Thyroid gland (tissue), 4 donors: Measurements from ENCODE around the gene OTUB1. TPM values are rescaled to one million over a fixed set of nuclear protein-coding genes. Genes with fewer than 3 reads are reported as not detected.

Source experiments
- DNase-seq, 2 donors: peaks; one replicate each; pipeline ENCODE4 v3.0.0-alpha.2; 2019
- H3K27ac ChIP-seq, 3 donors: fragments of 200-600 bp; sonication (generic); 1 replicate in 2 of 3; 2 replicates in 1 of 3; pipeline ENCODE4 v1.5.1; 2016 to 2019; ENCODE audit warnings: mild to moderate bottlenecking in 1 of 3, moderate library complexity in 1 of 3
- H3K27me3 ChIP-seq: fragments of 200-600 bp; sonication (generic); one replicate; pipeline ENCODE4 v1.5.1; 2019
- H3K36me3 ChIP-seq, 2 donors: fragments of 200-600 bp; sonication (generic); one replicate each; pipeline ENCODE4 v1.5.1; 2016 to 2019
- H3K4me1 ChIP-seq, 2 donors: fragments of 200-600 bp; sonication (generic); one replicate each; pipeline ENCODE4 v1.5.1; 2017 to 2019
- H3K4me3 ChIP-seq, 3 donors: fragments of 200-600 bp; sonication (generic); replicated peaks in 1 of 3; 1 replicate in 2 of 3; 2 replicates in 1 of 3; pipeline ENCODE4 v1.5.1; 2016; ENCODE audit warnings: mild to moderate bottlenecking in 1 of 3
- H3K9me3 ChIP-seq: fragments of 200-600 bp; sonication (generic); one replicate; pipeline ENCODE4 v1.5.1; 2017
- POLR2A ChIP-seq, 2 donors: fragments of 450-650 bp; IDR thresholded peaks; one replicate each; pipeline ENCODE4 v1.6.1; 2017; ENCODE audit warnings: antibody characterized with exemption in 2 of 2, mild to moderate bottlenecking in 2 of 2, moderate library complexity in 1 of 2
- WGBS, 2 donors: methylation state at CpG; one replicate each; pipeline ENCODE4 v1.1.5; 2017; 5-methylcytosine and 5-hydroxymethylcytosine counted together
- intact Hi-C: fragments of 100-400 bp; cut with DNase I; formaldehyde crosslinking; loops from one replicate; pipeline ENCODE4 v1.15.1; 2023
- total RNA-seq, 4 donors: library from RNA; depleted of rRNA; stranded (reverse); fragments of >200 nt; gene quantifications; one replicate each; pipeline ENCODE4 v1.2.3, GENCODE V29; 2016
- TF ChIP-seq, protein P1 (sequence below), 6 experiments: fragments of 200-600 bp in 3 of 6; fragments of 450-650 bp in 3 of 6; sonication (generic) in 3 of 6; IDR thresholded peaks; one replicate each; pipeline ENCODE4 v1.5.1; 2016 to 2019; ENCODE audit warnings: antibody characterized with exemption in 6 of 6, mild to moderate bottlenecking in 2 of 6, inconsistent platforms in 1 of 6, moderate library complexity in 1 of 6

OTUB1 gene
- total RNA-seq, 4 donors from 2014 or later: 62.3 to 130 (median 76.1) TPM

DNA sequence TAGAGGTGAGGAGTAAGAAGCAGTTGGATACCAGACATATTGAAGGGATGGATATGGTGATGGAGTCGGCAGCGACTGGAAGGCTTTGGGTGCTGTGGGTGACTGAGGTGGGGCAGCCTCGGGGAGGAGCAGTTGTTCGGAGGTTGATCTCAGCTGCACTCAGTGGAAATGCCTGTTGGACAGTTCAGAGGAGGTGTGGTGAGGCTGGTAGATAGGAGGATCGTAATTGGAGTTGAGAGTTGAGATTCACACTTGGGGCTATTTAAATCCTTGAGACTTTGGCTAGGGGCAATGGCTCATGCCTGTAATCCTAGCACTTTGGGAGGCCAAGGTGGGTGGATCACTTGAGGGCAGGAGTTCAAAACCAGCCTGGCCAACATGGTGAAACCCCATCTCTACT is 6.9 kb downstream of the OTUB1 start:
- TF ChIP-seq, protein P1, sequence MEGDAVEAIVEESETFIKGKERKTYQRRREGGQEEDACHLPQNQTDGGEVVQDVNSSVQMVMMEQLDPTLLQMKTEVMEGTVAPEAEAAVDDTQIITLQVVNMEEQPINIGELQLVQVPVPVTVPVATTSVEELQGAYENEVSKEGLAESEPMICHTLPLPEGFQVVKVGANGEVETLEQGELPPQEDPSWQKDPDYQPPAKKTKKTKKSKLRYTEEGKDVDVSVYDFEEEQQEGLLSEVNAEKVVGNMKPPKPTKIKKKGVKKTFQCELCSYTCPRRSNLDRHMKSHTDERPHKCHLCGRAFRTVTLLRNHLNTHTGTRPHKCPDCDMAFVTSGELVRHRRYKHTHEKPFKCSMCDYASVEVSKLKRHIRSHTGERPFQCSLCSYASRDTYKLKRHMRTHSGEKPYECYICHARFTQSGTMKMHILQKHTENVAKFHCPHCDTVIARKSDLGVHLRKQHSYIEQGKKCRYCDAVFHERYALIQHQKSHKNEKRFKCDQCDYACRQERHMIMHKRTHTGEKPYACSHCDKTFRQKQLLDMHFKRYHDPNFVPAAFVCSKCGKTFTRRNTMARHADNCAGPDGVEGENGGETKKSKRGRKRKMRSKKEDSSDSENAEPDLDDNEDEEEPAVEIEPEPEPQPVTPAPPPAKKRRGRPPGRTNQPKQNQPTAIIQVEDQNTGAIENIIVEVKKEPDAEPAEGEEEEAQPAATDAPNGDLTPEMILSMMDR (IDR thresholded peaks at IDR 0.05): no peak
- no peak for TF ChIP-seq POLR2A (IDR thresholded peaks at IDR 0.05)
- Histone ChIP-seq H3K36me3 (peaks cover 33 to 53% of the 10 kb centered on the region in 2 donors), H3K9me3 (no peaks in the 10 kb centered on the region), H3K4me3 (no peak overlapping the region), H3K27ac (no peak overlapping the region), H3K27me3 (no peaks in the 10 kb centered on the region), H3K4me1 (no peaks in the 10 kb centered on the region)
- 90 to 94% methylated on average over 5 of the region's 5 CpGs for WGBS, 2 donors
- DNase-seq: no peak
- intact Hi-C loops: no loop called here

DNA sequence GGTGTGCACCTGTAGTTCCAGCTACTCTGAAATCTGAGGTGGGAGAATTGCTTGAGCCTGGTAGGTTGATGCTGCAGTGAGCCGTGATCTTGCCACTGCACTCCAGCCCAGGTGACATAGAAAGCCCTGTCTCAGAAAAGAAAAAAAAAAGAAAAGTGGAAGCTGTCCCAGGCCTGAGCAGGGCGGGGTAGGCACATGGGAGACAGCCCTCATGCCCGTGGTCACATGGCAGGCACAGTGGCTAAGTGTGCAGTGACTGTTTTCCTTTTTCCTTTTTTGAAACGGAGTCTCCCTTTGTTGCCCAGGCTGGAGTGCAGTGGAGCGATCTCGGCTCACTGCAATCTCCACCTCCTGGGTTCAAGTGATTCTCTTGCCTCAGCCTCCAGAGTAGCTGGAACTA is 7.8 kb downstream of the OTUB1 start:
- intact Hi-C loops: no loop called here
- H3K27me3 ChIP-seq: no peaks in the 10 kb centered on the region
- no peak overlapping the region for H3K27ac ChIP-seq
- no peak for DNase-seq
- H3K4me3 ChIP-seq: no peak overlapping the region
- peaks cover 1 to 2% of the 10 kb centered on the region in 2 donors for H3K4me1 ChIP-seq
- no peaks in the 10 kb centered on the region for H3K9me3 ChIP-seq
- TF ChIP-seq, protein P1 (IDR thresholded peaks at IDR 0.05): no peak
- no peak for TF ChIP-seq POLR2A (IDR thresholded peaks at IDR 0.05)
- peaks cover 27 to 55% of the 10 kb centered on the region in 2 donors for H3K36me3 ChIP-seq
- 77 to 87% methylated on average over 6 of the region's 6 CpGs for WGBS, 2 donors

DNA sequence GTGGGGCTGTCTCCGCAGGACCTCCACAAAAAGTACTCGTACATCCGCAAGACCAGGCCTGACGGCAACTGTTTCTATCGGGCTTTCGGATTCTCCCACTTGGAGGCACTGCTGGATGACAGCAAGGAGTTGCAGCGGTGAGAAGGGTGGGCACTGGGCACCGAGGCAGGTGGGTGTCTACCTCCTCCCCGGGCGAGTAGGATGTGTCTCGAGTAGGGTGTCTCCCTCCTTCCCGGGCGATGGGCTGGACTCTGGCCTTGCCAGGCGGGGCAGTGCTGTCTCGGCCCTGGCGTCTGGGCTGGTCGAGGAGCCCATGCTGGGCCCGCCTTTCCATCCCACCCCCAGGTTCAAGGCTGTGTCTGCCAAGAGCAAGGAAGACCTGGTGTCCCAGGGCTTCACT is 10.3 kb downstream of the OTUB1 start:
- Histone ChIP-seq H3K4me1 (peaks cover 18 to 27% of the 10 kb centered on the region in 2 donors), H3K9me3 (no peaks in the 10 kb centered on the region), H3K4me3 (no peak overlapping the region), H3K27ac (no peak overlapping the region), H3K36me3 (peaks cover 27 to 43% of the 10 kb centered on the region in 2 donors), H3K27me3 (no peaks in the 10 kb centered on the region)
- intact Hi-C loops: no loop called here
- TF ChIP-seq, protein P1 (IDR thresholded peaks at IDR 0.05): no peak
- no peak for TF ChIP-seq POLR2A (IDR thresholded peaks at IDR 0.05)
- no peak for DNase-seq
- WGBS, 2 donors: 100% methylated on average over 1 to 3 of the region's 18 CpGs

DNA sequence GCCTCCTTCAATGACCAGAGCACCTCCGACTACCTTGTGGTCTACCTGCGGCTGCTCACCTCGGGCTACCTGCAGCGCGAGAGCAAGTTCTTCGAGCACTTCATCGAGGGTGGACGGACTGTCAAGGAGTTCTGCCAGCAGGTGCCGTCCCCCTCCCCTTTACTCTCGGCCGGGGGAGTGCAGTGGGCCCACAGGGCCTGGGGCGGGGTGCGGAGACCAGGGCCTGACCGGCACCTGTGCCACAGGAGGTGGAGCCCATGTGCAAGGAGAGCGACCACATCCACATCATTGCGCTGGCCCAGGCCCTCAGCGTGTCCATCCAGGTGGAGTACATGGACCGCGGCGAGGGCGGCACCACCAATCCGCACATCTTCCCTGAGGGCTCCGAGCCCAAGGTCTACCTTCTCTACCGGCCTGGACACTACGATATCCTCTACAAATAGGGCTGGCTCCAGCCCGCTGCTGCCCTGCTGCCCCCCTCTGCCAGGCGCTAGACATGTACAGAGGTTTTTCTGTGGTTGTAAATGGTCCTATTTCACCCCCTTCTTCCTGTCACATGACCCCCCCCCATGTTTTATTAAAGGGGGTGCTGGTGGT is 11.0 kb downstream of the OTUB1 start:
- DNase-seq: no peak
- H3K4me3 ChIP-seq: no peak overlapping the region
- intact Hi-C loops: no loop called here
- peaks cover 18 to 33% of the 10 kb centered on the region in 2 donors for H3K4me1 ChIP-seq
- no peak overlapping the region for H3K27ac ChIP-seq
- H3K27me3 ChIP-seq: no peaks in the 10 kb centered on the region
- TF ChIP-seq, protein P1 (IDR thresholded peaks at IDR 0.05): no peak
- TF ChIP-seq POLR2A (IDR thresholded peaks at IDR 0.05): no peak
- H3K9me3 ChIP-seq: no peaks in the 10 kb centered on the region
- 97 to 98% methylated on average over 26 to 27 of the region's 27 CpGs for WGBS, 2 donors
- peaks cover 27 to 41% of the 10 kb centered on the region in 2 donors for H3K36me3 ChIP-seq

DNA sequence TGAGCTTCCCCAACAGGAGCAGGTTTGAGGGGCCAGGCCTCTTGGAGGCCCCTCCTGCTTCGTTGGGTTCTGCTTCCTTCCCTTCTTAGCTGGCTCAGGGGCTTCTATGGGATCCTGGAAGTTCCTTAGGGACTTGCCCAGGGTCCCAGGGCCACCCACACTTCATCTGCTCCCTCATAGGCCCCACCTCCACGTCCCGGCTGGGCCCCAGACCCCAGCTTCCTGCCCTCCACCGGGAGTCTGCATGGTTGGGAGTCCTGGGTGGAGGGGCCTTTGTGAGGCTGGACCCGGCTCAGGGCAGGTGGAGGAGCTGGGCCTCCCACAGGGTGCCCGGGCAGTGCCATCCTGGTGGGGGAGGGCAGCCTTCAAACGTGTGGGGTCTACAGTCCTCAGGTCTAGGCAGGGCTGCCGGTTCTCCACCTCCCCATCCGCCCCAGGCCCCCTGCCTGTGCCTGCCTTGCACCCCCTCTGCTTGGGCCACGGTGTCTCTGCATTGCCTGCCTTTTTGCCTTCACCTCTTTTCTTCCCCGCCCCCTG is 11.6 kb downstream of the OTUB1 start:
- 88 to 90% methylated on average over 5 to 6 of the region's 11 CpGs for WGBS, 2 donors
- Histone ChIP-seq H3K4me1 (peaks cover 18 to 38% of the 10 kb centered on the region in 2 donors), H3K27ac (no peak overlapping the region), H3K9me3 (no peaks in the 10 kb centered on the region), H3K36me3 (peaks cover 27 to 38% of the 10 kb centered on the region in 2 donors), H3K27me3 (no peaks in the 10 kb centered on the region), H3K4me3 (no peak overlapping the region)
- no peak for DNase-seq
- intact Hi-C loops: no loop called here
- TF ChIP-seq, protein P1 (IDR thresholded peaks at IDR 0.05): no peak
- TF ChIP-seq POLR2A (IDR thresholded peaks at IDR 0.05): no peak
